Panc1 (cell line): ENCODE results near the gene CMIP.

ENCODE experiments used
- CTCF ChIP-seq: fragments of 450-650 bp; IDR thresholded peaks from 2 replicates; pipeline ENCODE4 v1.5.1; 2017; ENCODE audit warnings: mild to moderate bottlenecking
- POLR2AphosphoS5 ChIP-seq: IDR thresholded peaks from 2 replicates; pipeline ENCODE4 v1.6.1; 2012; ENCODE audit warnings: mild to moderate bottlenecking, low read depth, low read length, moderate library complexity
- REST ChIP-seq, 2 experiments: IDR thresholded peaks; 2 replicates each; pipeline ENCODE4 v1.6.1; 2011 to 2012; ENCODE audit warnings: low read depth in 2 of 2, control low read depth in 1 of 2, low read length in 1 of 2, mild to moderate bottlenecking in 1 of 2, moderate library complexity in 1 of 2; ENCODE audit not compliant: insufficient read depth in 1 of 2
- SIN3A ChIP-seq: IDR thresholded peaks from 2 replicates; pipeline ENCODE4 v1.6.1; 2012; ENCODE audit warnings: low read depth, mild to moderate bottlenecking, low read length, moderate library complexity, borderline replicate concordance; ENCODE audit not compliant: insufficient read depth

- TF ChIP-seq REST (IDR thresholded peaks at IDR 0.05; ENCODE audit: insufficient read depth in 1 of 2, low read depth in 2 of 2, low read length in 1 of 2) (no peak), CTCF (no peak), POLR2AphosphoS5 (no peak), SIN3A (no peak)
Measured at GRCh38 chr16:81650982-81651562, 206.5 kb downstream of the CMIP start.
